Large intestine (tissue), 3 donors: Measurements from ENCODE around the gene MRPL39. TPM values are rescaled to one million over a fixed set of nuclear protein-coding genes. Genes with fewer than 3 reads are reported as not detected.

ENCODE experiments used
- DNase-seq, 2 donors: peaks; one replicate each; pipeline versions ENCODE4 v3.0.0 to v3.0.0-alpha.2; 2013
- H3K27ac ChIP-seq: one replicate; pipeline ENCODE4 v1.5.1; 2013; ENCODE audit warnings: low read length
- H3K27me3 ChIP-seq: 2 replicates; pipeline ENCODE4 v1.6.1; 2013; ENCODE audit warnings: low read length; ENCODE audit not compliant: control insufficient read depth, insufficient read depth
- H3K36me3 ChIP-seq: 2 replicates; pipeline ENCODE4 v1.6.1; 2013; ENCODE audit warnings: low read length; ENCODE audit not compliant: control insufficient read depth, insufficient read depth
- H3K4me1 ChIP-seq: one replicate; pipeline ENCODE4 v1.6.1; 2013; ENCODE audit warnings: low read length; ENCODE audit not compliant: control insufficient read depth, insufficient read depth
- H3K4me3 ChIP-seq: one replicate; pipeline ENCODE4 v1.5.1; 2013; ENCODE audit warnings: low read length
- H3K9me3 ChIP-seq: one replicate; pipeline ENCODE4 v1.6.1; 2013; ENCODE audit warnings: mild to moderate bottlenecking, low read depth, low read length, moderate library complexity; ENCODE audit not compliant: control insufficient read depth
- WGBS: methylation state at CpG from one replicate; pipeline ENCODE4 v1.1.5; 2013; ENCODE audit warnings: low lambda C conversion rate; ENCODE audit not compliant: insufficient coverage; 5-methylcytosine and 5-hydroxymethylcytosine counted together
- polyA plus RNA-seq: library from polyadenylated mRNA; unstranded; fragments of 120-200 nt; gene quantifications from one replicate; pipeline ENCODE4 v1.2.1, GENCODE V29; 2013

Gene MRPL39
- polyA plus RNA-seq, 1 donor, result 33.4 TPM

- Histone ChIP-seq H3K27me3 (no peaks in the 10 kb centered on the region), H3K4me1 (no peaks in the 10 kb centered on the region), H3K36me3 (no peaks in the 10 kb centered on the region), H3K9me3 (no peaks in the 10 kb centered on the region), H3K4me3 (no peak overlapping the region), H3K27ac (no peak overlapping the region)
- WGBS, result no CpG with 5 or more reads among the region's 4 CpGs
- no peak for DNase-seq
Measured at GRCh38 chr21:25624511-25624910, 17.2 kb upstream of the MRPL39 start.

- Histone ChIP-seq H3K27ac (no peak overlapping the region), H3K4me3 (no peak overlapping the region), H3K36me3 (no peaks in the 10 kb centered on the region), H3K4me1 (no peaks in the 10 kb centered on the region), H3K27me3 (no peaks in the 10 kb centered on the region), H3K9me3 (no peaks in the 10 kb centered on the region)
- no peak for DNase-seq
- no CpG with 5 or more reads among the region's 2 CpGs for WGBS
Measured at GRCh38 chr21:25619198-25619597, 11.9 kb upstream of the MRPL39 start.

GRCh38 chr21:25615880-25616279 lies 8.6 kb upstream of the MRPL39 start:
- no peak overlapping the region for H3K4me3 ChIP-seq
- H3K9me3 ChIP-seq, result no peaks in the 10 kb centered on the region
- H3K27me3 ChIP-seq, result no peaks in the 10 kb centered on the region
- no peaks in the 10 kb centered on the region for H3K4me1 ChIP-seq
- DNase-seq, result no peak
- no peak overlapping the region for H3K27ac ChIP-seq
- WGBS, result 90% methylated on average over 3 of the region's 3 CpGs
- H3K36me3 ChIP-seq, result no peaks in the 10 kb centered on the region

DNA sequence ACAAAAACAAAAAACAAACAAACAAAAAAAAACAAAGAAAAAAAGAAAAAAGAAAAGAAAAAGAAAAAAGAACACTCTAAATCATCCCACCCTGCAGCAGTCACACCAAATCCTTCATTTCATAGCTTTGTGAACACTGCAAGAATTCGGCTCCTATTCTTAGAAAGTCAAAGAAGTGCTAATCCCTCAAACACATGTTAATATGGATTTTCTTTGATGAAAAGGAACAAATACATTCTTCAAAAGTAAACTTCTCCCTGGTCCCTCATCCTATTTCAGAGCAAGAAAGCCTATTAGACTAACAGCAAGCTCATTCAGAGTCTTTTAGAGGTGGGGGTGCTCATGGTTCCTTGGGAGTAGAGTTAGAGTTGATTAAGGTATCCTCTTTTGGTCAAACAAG lies 7.2 kb upstream of the MRPL39 start:
- Histone ChIP-seq H3K27ac (no peak overlapping the region), H3K4me3 (no peak overlapping the region), H3K9me3 (no peaks in the 10 kb centered on the region), H3K4me1 (no peaks in the 10 kb centered on the region), H3K36me3 (no peaks in the 10 kb centered on the region), H3K27me3 (no peaks in the 10 kb centered on the region)
- DNase-seq, result no peak
- no CpG with 5 or more reads among the region's 1 CpG for WGBS

DNA sequence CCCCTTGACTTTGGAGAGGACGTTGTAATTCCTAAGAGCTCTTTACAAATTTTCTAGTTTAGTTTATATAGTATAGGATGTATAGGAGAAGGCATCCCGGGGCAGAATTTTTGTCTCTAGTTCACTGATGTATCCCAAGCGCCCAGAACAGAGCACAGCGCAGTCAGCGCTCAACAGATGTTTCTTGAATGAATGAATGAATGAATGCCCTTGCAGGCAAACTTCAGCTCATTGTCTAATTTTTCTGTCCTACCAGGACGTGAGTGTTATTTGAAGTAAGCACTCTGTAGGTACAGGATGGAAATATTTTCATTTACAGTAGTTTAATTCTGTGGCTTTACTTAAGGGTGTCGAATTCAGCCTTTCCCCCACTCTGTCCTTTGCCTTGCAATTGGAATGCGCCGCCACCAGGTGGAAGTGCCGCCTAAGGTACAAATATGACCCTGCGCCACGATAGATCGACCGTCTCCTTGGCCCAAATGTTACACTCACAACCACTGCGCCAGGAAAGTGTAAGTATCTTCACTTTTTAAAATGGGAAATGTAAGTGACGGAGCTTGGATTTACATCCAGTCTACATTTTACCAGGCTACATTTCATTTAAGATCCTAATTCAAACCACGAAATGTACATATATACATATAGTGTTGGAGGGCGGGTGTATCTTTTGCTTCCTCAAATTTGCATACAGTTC lies 910 bp upstream of the MRPL39 start:
- H3K27me3 ChIP-seq, result no peaks in the 10 kb centered on the region
- H3K27ac ChIP-seq, result no peak overlapping the region
- peaks cover 14% of the 10 kb centered on the region for H3K36me3 ChIP-seq
- H3K4me3 ChIP-seq, result peak overlapping the region; percentile 96
- H3K9me3 ChIP-seq, result no peaks in the 10 kb centered on the region
- WGBS, result 60% methylated on average over 1 of the region's 18 CpGs
- peak; percentile 61 to 76 for DNase-seq
- H3K4me1 ChIP-seq, result peaks cover 9% of the 10 kb centered on the region

GRCh38 chr21:25589887-25590286 lies 17.4 kb downstream of the MRPL39 start:
- Histone ChIP-seq H3K4me1 (no peaks in the 10 kb centered on the region), H3K27ac (no peak overlapping the region), H3K36me3 (peaks cover 57% of the 10 kb centered on the region), H3K9me3 (no peaks in the 10 kb centered on the region), H3K27me3 (no peaks in the 10 kb centered on the region), H3K4me3 (no peak overlapping the region)
- 86% methylated on average over 1 of the region's 1 CpG for WGBS
- DNase-seq, result no peak

GRCh38 chr21:25586791-25587190 lies 20.5 kb downstream of the MRPL39 start:
- H3K27ac ChIP-seq, result no peak overlapping the region
- H3K27me3 ChIP-seq, result no peaks in the 10 kb centered on the region
- H3K4me1 ChIP-seq, result no peaks in the 10 kb centered on the region
- H3K4me3 ChIP-seq, result no peak overlapping the region
- no peak for DNase-seq
- no peaks in the 10 kb centered on the region for H3K9me3 ChIP-seq
- peaks cover 37% of the 10 kb centered on the region for H3K36me3 ChIP-seq
- 92% methylated on average over 2 of the region's 2 CpGs for WGBS

- Histone ChIP-seq H3K4me1 (no peaks in the 10 kb centered on the region), H3K36me3 (peaks cover 34% of the 10 kb centered on the region), H3K27ac (no peak overlapping the region), H3K27me3 (no peaks in the 10 kb centered on the region), H3K4me3 (no peak overlapping the region), H3K9me3 (no peaks in the 10 kb centered on the region)
- no peak for DNase-seq
- WGBS, result no CpG with 5 or more reads among the region's 3 CpGs
Measured at GRCh38 chr21:25586326-25586725, 21.0 kb downstream of the MRPL39 start.

DNA sequence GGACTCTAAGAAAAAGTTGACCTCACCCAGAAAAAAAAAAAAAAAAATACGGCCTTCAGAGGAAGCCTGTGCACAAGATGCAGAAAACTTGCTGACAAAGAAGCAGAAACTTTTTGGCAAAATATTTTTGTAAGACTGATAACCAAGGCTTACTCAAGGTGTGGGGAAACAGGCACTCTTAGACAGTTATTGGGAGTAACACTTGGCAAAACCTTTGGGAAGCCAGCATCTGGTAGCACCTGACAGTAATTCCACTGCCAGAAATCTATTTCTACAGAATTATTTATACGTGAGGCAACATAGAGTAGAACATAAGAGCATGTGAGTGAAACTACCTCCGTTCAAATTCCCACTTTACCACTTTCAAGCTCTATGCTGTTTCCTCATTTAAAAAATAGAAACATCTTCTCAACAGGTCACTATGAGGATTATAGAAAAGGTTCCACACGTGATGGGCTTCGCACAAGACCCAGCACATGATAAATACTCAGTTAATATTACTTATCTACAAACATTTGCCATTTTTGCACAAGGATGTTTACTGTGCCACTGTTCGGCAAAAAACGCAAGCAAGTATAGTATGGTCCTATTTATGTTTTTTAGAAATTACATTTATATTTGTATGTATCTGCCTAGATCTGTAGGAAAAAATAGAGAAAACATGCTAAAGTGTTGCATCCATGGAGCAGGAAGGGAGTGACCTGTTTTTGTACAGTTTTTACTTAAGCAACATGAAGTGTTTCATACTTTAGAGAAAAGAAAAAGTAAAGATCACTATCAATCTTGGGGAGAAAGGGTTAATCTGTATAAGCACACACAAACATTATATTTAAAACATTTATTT lies 22.2 kb downstream of the MRPL39 start:
- Histone ChIP-seq H3K36me3 (peaks cover 28% of the 10 kb centered on the region), H3K9me3 (no peaks in the 10 kb centered on the region), H3K4me1 (no peaks in the 10 kb centered on the region), H3K27me3 (no peaks in the 10 kb centered on the region), H3K27ac (no peak overlapping the region), H3K4me3 (no peak overlapping the region)
- no peak for DNase-seq
- 100% methylated on average over 1 of the region's 7 CpGs for WGBS

DNA sequence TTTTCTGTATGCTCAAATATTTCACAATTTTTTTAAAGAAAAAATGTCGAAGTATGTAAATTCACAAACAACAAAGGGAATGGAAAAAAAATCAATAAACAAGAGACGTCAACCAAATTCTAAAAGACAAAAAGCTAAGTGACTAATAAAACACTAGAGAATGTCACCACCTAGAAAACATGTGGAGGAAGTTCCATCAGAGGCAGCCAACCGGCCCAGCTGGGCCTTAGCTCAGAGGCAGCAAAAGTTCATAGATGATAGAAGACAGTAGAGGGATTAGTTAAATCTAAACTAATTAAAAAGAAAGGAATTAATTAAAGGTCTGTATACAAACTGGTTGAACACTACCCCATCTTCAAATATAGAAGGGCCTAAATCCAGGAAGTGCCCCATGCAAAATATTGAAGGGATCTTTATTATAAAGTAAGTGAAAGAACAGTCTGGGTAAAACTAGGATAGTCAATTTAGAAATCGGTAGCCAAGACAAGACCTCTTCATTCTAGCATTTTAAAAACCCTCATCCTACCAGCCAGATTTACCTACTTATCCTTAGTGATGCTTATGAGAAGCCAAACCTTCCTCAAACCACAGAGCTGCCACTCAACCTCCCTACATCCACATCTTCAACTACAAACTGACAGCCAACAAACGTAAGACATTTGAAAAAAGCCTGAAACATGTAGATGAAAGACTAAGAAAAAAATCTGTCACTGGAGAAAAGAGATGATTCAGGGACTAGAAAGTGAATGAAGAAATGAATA lies 23.7 kb downstream of the MRPL39 start:
- no peaks in the 10 kb centered on the region for H3K9me3 ChIP-seq
- no peak overlapping the region for H3K4me3 ChIP-seq
- H3K27me3 ChIP-seq, result no peaks in the 10 kb centered on the region
- H3K4me1 ChIP-seq, result no peaks in the 10 kb centered on the region
- H3K36me3 ChIP-seq, result peaks cover 18% of the 10 kb centered on the region
- no peak overlapping the region for H3K27ac ChIP-seq
- no peak for DNase-seq
- 85% methylated on average over 4 of the region's 5 CpGs for WGBS
